CD8-positive, alpha-beta memory T cell (primary cell): ENCODE data around the gene NDUFS7. TPM values are rescaled to one million over a fixed set of nuclear protein-coding genes. Genes with fewer than 3 reads are reported as not detected.
A peak's percentile ranks its signal among the peaks of the same experiment; 100 is the strongest.

Experiments used
- CTCF ChIA-PET: fragments of 350-600 bp; sonication (Branson Sonifier 250); formaldehyde crosslinking; loops from one replicate; lab custom pipeline; 2021; ENCODE audit warnings: antibody characterized with exemption; lab: Charles Lee
- POLR2A ChIA-PET: fragments of 350-600 bp; sonication (Branson Sonifier 250); formaldehyde crosslinking; loops from one replicate; lab custom pipeline; 2021; ENCODE audit warnings: antibody characterized with exemption; lab: Charles Lee
- DNase-seq, 5 donors: peaks; one replicate each; pipeline versions ENCODE4 v3.0.0 to v3.0.0-alpha.2; 2020 to 2022; ENCODE audit warnings: mixed read lengths in 1 of 5
- H3K27ac ChIP-seq: one replicate; pipeline ENCODE4 v1.7.0; 2013; ENCODE audit warnings: low read depth, mild to moderate bottlenecking, low read length, moderate library complexity
- H3K27me3 ChIP-seq: 2 replicates; pipeline ENCODE4 v1.7.0; 2013; ENCODE audit warnings: low read length, mild to moderate bottlenecking; ENCODE audit not compliant: insufficient read depth, poor library complexity, severe bottlenecking
- H3K36me3 ChIP-seq: 2 replicates; pipeline ENCODE4 v1.7.0; 2013; ENCODE audit warnings: mild to moderate bottlenecking, low read length, moderate library complexity; ENCODE audit not compliant: insufficient read depth
- H3K4me1 ChIP-seq: 2 replicates; pipeline ENCODE4 v1.7.0; 2013; ENCODE audit warnings: mild to moderate bottlenecking, low read length, moderate library complexity; ENCODE audit not compliant: insufficient read depth
- H3K4me3 ChIP-seq: 2 replicates; pipeline ENCODE4 v1.7.0; 2013; ENCODE audit warnings: mild to moderate bottlenecking, low read length
- H3K9me3 ChIP-seq: 2 replicates; pipeline ENCODE4 v1.7.0; 2013; ENCODE audit warnings: mild to moderate bottlenecking, low read length
- H3K27ac Mint-ChIP-seq, 8 donors: one replicate each; pipeline ENCODE4 v1.8.0; 2020 to 2021; ENCODE audit warnings: mixed read lengths in 8 of 8, mild to moderate bottlenecking in 6 of 8, inconsistent platforms in 3 of 8, moderate library complexity in 3 of 8
- H3K27me3 Mint-ChIP-seq, 2 donors: one replicate each; pipeline ENCODE4 v1.8.0; 2020 to 2021; ENCODE audit warnings: mixed read lengths in 2 of 2, mild to moderate bottlenecking in 1 of 2, moderate library complexity in 1 of 2
- H3K36me3 Mint-ChIP-seq, 3 donors: one replicate each; pipeline ENCODE4 v1.8.0; 2020 to 2021; ENCODE audit warnings: mixed read lengths in 3 of 3, inconsistent platforms in 1 of 3, mild to moderate bottlenecking in 1 of 3
- H3K4me1 Mint-ChIP-seq, 3 donors: one replicate each; pipeline ENCODE4 v1.8.0; 2020 to 2021; ENCODE audit warnings: mixed read lengths in 3 of 3, inconsistent platforms in 1 of 3, mild to moderate bottlenecking in 1 of 3
- H3K4me3 Mint-ChIP-seq, 7 donors: one replicate each; pipeline ENCODE4 v1.8.0; 2020 to 2021; ENCODE audit warnings: mixed read lengths in 7 of 7, mild to moderate bottlenecking in 6 of 7, moderate library complexity in 4 of 7, inconsistent platforms in 2 of 7
- H3K9me3 Mint-ChIP-seq, 5 donors: one replicate each; pipeline ENCODE4 v1.8.0; 2020 to 2022; ENCODE audit warnings: mixed read lengths in 5 of 5, mild to moderate bottlenecking in 3 of 5, moderate library complexity in 2 of 5, inconsistent platforms in 1 of 5
- polyA plus RNA-seq: library from polyadenylated mRNA; unstranded; fragments of 300-500 nt; fragmentation: Illumina TruSeq; gene quantifications from one replicate; pipeline ENCODE4 v1.2.3, GENCODE V29; 2021
- total RNA-seq, 2 experiments: library from RNA; stranded (reverse); gene quantifications; one replicate each; pipeline ENCODE4 v1.2.3, GENCODE V29; 2021

NDUFS7 gene
- total and polyA plus RNA-seq, 3 experiments from 2014 or later: 102 to 207 (median 104) TPM

GRCh38 chr19:1410789-1411188 lies 27.1 kb downstream of the NDUFS7 start:
- no peaks in the 10 kb centered on the region for H3K9me3 Mint-ChIP-seq
- peaks cover 0 to 41% (median 3%) of the 10 kb centered on the region in 3 donors for H3K36me3 Mint-ChIP-seq
- Histone ChIP-seq H3K9me3 (no peaks in the 10 kb centered on the region), H3K27ac (peak overlapping the region; percentile 54), H3K4me3 (no peak overlapping the region), H3K27me3 (no peaks in the 10 kb centered on the region), H3K4me1 (peaks cover 65% of the 10 kb centered on the region), H3K36me3 (peaks cover 4% of the 10 kb centered on the region)
- peaks cover 59 to 76% (median 70%) of the 10 kb centered on the region in 3 donors for H3K4me1 Mint-ChIP-seq
- H3K27ac Mint-ChIP-seq: peak overlapping the region; percentile 68 to 96 (median 90)
- H3K4me3 Mint-ChIP-seq: peak overlapping the region; percentile 65 to 95 (median 93)
- no peak for DNase-seq
- H3K27me3 Mint-ChIP-seq: peaks cover 0 to 5% of the 10 kb centered on the region in 2 donors
- CTCF ChIA-PET: interaction anchor here (1.4 kb wide), 1 partner anchor 35 kb away, joined by 3 read pairs; no protein-coding TSS in a partner anchor
- POLR2A ChIA-PET: no interaction called here

- Mint-ChIP-seq H3K27ac (peak overlapping the region; percentile 83 to 97 (median 92)), H3K27me3 (peaks cover 0 to 5% of the 10 kb centered on the region in 2 donors), H3K9me3 (no peaks in the 10 kb centered on the region), H3K4me3 (peak overlapping the region; percentile 74 to 95 (median 93)), H3K36me3 (peaks cover 0 to 45% (median 3%) of the 10 kb centered on the region in 3 donors), H3K4me1 (peaks cover 64 to 81% (median 75%) of the 10 kb centered on the region in 3 donors)
- Histone ChIP-seq H3K4me1 (peaks cover 68% of the 10 kb centered on the region), H3K27me3 (no peaks in the 10 kb centered on the region), H3K36me3 (peaks cover 4% of the 10 kb centered on the region), H3K9me3 (no peaks in the 10 kb centered on the region), H3K27ac (peak overlapping the region; percentile 54), H3K4me3 (peak overlapping the region; percentile 4)
- ChIA-PET CTCF (no interaction called here), POLR2A (interaction anchor here (0.5 to 0.9 kb wide), 2 partner anchors 9 to 383 kb away, joined by 3 read pairs; no protein-coding TSS in a partner anchor)
- peak; percentile 34 to 71 (median 47) for DNase-seq
Observed at GRCh38 chr19:1411255-1412191, 27.8 kb downstream of the NDUFS7 start.

- Mint-ChIP-seq H3K9me3 (no peaks in the 10 kb centered on the region), H3K4me3 (peak overlapping the region; percentile 74 to 93 (median 86)), H3K27ac (peak overlapping the region; percentile 83 to 97 (median 90)), H3K36me3 (peaks cover 0 to 50% (median 4%) of the 10 kb centered on the region in 3 donors), H3K27me3 (peaks cover 0 to 5% of the 10 kb centered on the region in 2 donors), H3K4me1 (peaks cover 70 to 87% (median 78%) of the 10 kb centered on the region in 3 donors)
- Histone ChIP-seq H3K27me3 (no peaks in the 10 kb centered on the region), H3K36me3 (peaks cover 10% of the 10 kb centered on the region), H3K27ac (peak overlapping the region; percentile 54), H3K4me3 (peak overlapping the region; percentile 4), H3K9me3 (no peaks in the 10 kb centered on the region), H3K4me1 (peaks cover 64% of the 10 kb centered on the region)
- POLR2A ChIA-PET: interaction anchor here (0.5 to 1.2 kb wide), 2 partner anchors 137 to 384 kb away, joined by 3 read pairs; partner anchors contain the start of gene FAM174C
- no peak for DNase-seq
- CTCF ChIA-PET: no interaction called here
Observed at GRCh38 chr19:1412323-1412923, 28.7 kb downstream of the NDUFS7 start.

- Mint-ChIP-seq H3K4me3 (peak overlapping the region in 4 of 7 donors; percentile 37 to 83 (median 51)), H3K36me3 (peaks cover 0 to 58% (median 4%) of the 10 kb centered on the region in 3 donors), H3K27me3 (peaks cover 0 to 5% of the 10 kb centered on the region in 2 donors), H3K9me3 (no peaks in the 10 kb centered on the region), H3K27ac (peak overlapping the region in 7 of 8 donors; percentile 17 to 97 (median 57)), H3K4me1 (peaks cover 73 to 94% (median 86%) of the 10 kb centered on the region in 3 donors)
- no peaks in the 10 kb centered on the region for H3K9me3 ChIP-seq
- no peak overlapping the region for H3K27ac ChIP-seq
- no peak for DNase-seq
- no peaks in the 10 kb centered on the region for H3K27me3 ChIP-seq
- peaks cover 64% of the 10 kb centered on the region for H3K4me1 ChIP-seq
- no peak overlapping the region for H3K4me3 ChIP-seq
- ChIA-PET CTCF (interaction anchor here (1.5 kb wide), 1 partner anchor 27 kb away, joined by 5 read pairs; no protein-coding TSS in a partner anchor), POLR2A (interaction anchor here (0.5 to 1.3 kb wide), 4 partner anchors 23 to 392 kb away, joined by 3 to 5 read pairs (median 3); partner anchors contain the start of genes FAM174C and RNU6-2)
- peaks cover 15% of the 10 kb centered on the region for H3K36me3 ChIP-seq
Observed at GRCh38 chr19:1412995-1413800, 29.5 kb downstream of the NDUFS7 start.

GRCh38 chr19:1416014-1416841 lies 32.5 kb downstream of the NDUFS7 start:
- peak overlapping the region in 6 of 8 donors; percentile 72 to 92 (median 80) for H3K27ac Mint-ChIP-seq
- H3K9me3 Mint-ChIP-seq: no peaks in the 10 kb centered on the region
- H3K9me3 ChIP-seq: no peaks in the 10 kb centered on the region
- no peaks in the 10 kb centered on the region for H3K27me3 ChIP-seq
- peaks cover 4 to 63% (median 8%) of the 10 kb centered on the region in 3 donors for H3K36me3 Mint-ChIP-seq
- POLR2A ChIA-PET: no interaction called here
- no peak for DNase-seq
- H3K4me3 ChIP-seq: no peak overlapping the region
- peaks cover 0 to 4% of the 10 kb centered on the region in 2 donors for H3K27me3 Mint-ChIP-seq
- peaks cover 38% of the 10 kb centered on the region for H3K4me1 ChIP-seq
- peaks cover 36% of the 10 kb centered on the region for H3K36me3 ChIP-seq
- peaks cover 53 to 80% (median 60%) of the 10 kb centered on the region in 3 donors for H3K4me1 Mint-ChIP-seq
- H3K4me3 Mint-ChIP-seq: peak overlapping the region in 3 of 7 donors; percentile 6 to 50 (median 16)
- no peak overlapping the region for H3K27ac ChIP-seq
- CTCF ChIA-PET: interaction anchor here (0.7 to 1.0 kb wide), 2 partner anchors 29 to 172 kb away, joined by 4 to 5 read pairs; no protein-coding TSS in a partner anchor

GRCh38 chr19:1417145-1417544 lies 33.4 kb downstream of the NDUFS7 start:
- peak overlapping the region in 5 of 8 donors; percentile 42 to 76 (median 47) for H3K27ac Mint-ChIP-seq
- peaks cover 4 to 62% (median 8%) of the 10 kb centered on the region in 3 donors for H3K36me3 Mint-ChIP-seq
- no peaks in the 10 kb centered on the region for H3K27me3 ChIP-seq
- ChIA-PET POLR2A (interaction anchor here (0.6 kb wide), 1 partner anchor 166 kb away, joined by 4 read pairs; no protein-coding TSS in a partner anchor), CTCF (no interaction called here)
- peaks cover 41% of the 10 kb centered on the region for H3K36me3 ChIP-seq
- H3K27me3 Mint-ChIP-seq: peaks cover 0 to 4% of the 10 kb centered on the region in 2 donors
- peaks cover 44 to 71% (median 51%) of the 10 kb centered on the region in 3 donors for H3K4me1 Mint-ChIP-seq
- H3K4me3 ChIP-seq: no peak overlapping the region
- no peak for DNase-seq
- H3K4me1 ChIP-seq: peaks cover 29% of the 10 kb centered on the region
- no peak overlapping the region for H3K27ac ChIP-seq
- H3K9me3 Mint-ChIP-seq: no peaks in the 10 kb centered on the region
- H3K4me3 Mint-ChIP-seq: peak overlapping the region in 3 of 7 donors; percentile 24 to 68 (median 26)
- H3K9me3 ChIP-seq: no peaks in the 10 kb centered on the region
